IgD-negative memory B cell (primary cell): ENCODE measurements around the gene GMEB2. TPM values are rescaled to one million over a fixed set of nuclear protein-coding genes. Genes with fewer than 3 reads are reported as not detected.
A peak's percentile ranks its signal among the peaks of the same experiment; 100 is the strongest.

Experiments used
- H3K27ac Mint-ChIP-seq, 3 donors: one replicate each; pipeline ENCODE4 v1.8.0; 2020 to 2022; ENCODE audit warnings: mild to moderate bottlenecking in 3 of 3, mixed read lengths in 3 of 3, moderate library complexity in 1 of 3
- H3K27me3 Mint-ChIP-seq: one replicate; pipeline ENCODE4 v1.8.0; 2021; ENCODE audit warnings: mixed read lengths
- H3K36me3 Mint-ChIP-seq: one replicate; pipeline ENCODE4 v1.8.0; 2020; ENCODE audit warnings: mild to moderate bottlenecking, mixed read lengths
- H3K4me1 Mint-ChIP-seq, 3 donors: one replicate each; pipeline ENCODE4 v1.8.0; 2020 to 2022; ENCODE audit warnings: mixed read lengths in 3 of 3, mild to moderate bottlenecking in 1 of 3
- H3K4me3 Mint-ChIP-seq, 4 donors: one replicate each; pipeline ENCODE4 v1.8.0; 2020 to 2022; ENCODE audit warnings: mild to moderate bottlenecking in 4 of 4, mixed read lengths in 4 of 4, moderate library complexity in 3 of 4
- H3K9me3 Mint-ChIP-seq, 3 donors: one replicate each; pipeline ENCODE4 v1.8.0; 2020 to 2021; ENCODE audit warnings: mixed read lengths in 3 of 3, mild to moderate bottlenecking in 1 of 3
- polyA plus RNA-seq: library from polyadenylated mRNA; unstranded; fragments of 300-500 nt; fragmentation: Illumina TruSeq; gene quantifications from one replicate; pipeline ENCODE4 v1.2.3, GENCODE V29; 2021

Gene GMEB2
- polyA plus RNA-seq, 1 donor from 2014 or later: 10.6 TPM

- peaks cover 2% of the 10 kb centered on the region for H3K27me3 Mint-ChIP-seq
- peak within 1 kb of the TSS; percentile 83 to 95 (median 94) for H3K4me3 Mint-ChIP-seq
- no peaks in the 10 kb centered on the region for H3K9me3 Mint-ChIP-seq
- peaks cover 1% of the 10 kb centered on the region for H3K36me3 Mint-ChIP-seq
- H3K4me1 Mint-ChIP-seq: peaks cover 10 to 31% (median 15%) of the 10 kb centered on the region in 3 donors
- H3K27ac Mint-ChIP-seq: peak within 1 kb of the TSS; percentile 98 to 100 (median 98)
These were observed 73.0 kb downstream of the GMEB2 start, which contains the start of gene FNDC11 for GRCh38 chr20:63553933-63554290. FNDC11 (plus strand) TSS chr20:63554159; CDS start chr20:63555664, 1,505 bp downstream.

- Mint-ChIP-seq H3K36me3 (peaks cover 1% of the 10 kb centered on the region), H3K4me1 (peaks cover 10 to 31% (median 17%) of the 10 kb centered on the region in 3 donors), H3K27me3 (peaks cover 5% of the 10 kb centered on the region), H3K9me3 (no peaks in the 10 kb centered on the region), H3K27ac (peak overlapping the region; percentile 98 to 100 (median 98)), H3K4me3 (peak overlapping the region; percentile 83 to 95 (median 86))
These were observed 73.5 kb downstream of the GMEB2 start for GRCh38 chr20:63553251-63553932.

- H3K4me1 Mint-ChIP-seq: peaks cover 10 to 31% (median 17%) of the 10 kb centered on the region in 3 donors
- peak overlapping the region; percentile 98 to 100 (median 98) for H3K27ac Mint-ChIP-seq
- H3K4me3 Mint-ChIP-seq: peak overlapping the region; percentile 59 to 95 (median 86)
- peaks cover 5% of the 10 kb centered on the region for H3K27me3 Mint-ChIP-seq
- H3K9me3 Mint-ChIP-seq: no peaks in the 10 kb centered on the region
- peaks cover 1% of the 10 kb centered on the region for H3K36me3 Mint-ChIP-seq
These were observed 74.2 kb downstream of the GMEB2 start for GRCh38 chr20:63552481-63553249.

GRCh38 chr20:63551068-63551467, 75.8 kb downstream of the GMEB2 start:
- peaks cover 8% of the 10 kb centered on the region for H3K27me3 Mint-ChIP-seq
- peaks cover 11 to 29% (median 19%) of the 10 kb centered on the region in 3 donors for H3K4me1 Mint-ChIP-seq
- peak overlapping the region in 1 of 4 donors; percentile 7 for H3K4me3 Mint-ChIP-seq
- peak overlapping the region in 2 of 3 donors; percentile 50 to 100 for H3K27ac Mint-ChIP-seq
- peaks cover 1% of the 10 kb centered on the region for H3K36me3 Mint-ChIP-seq
- H3K9me3 Mint-ChIP-seq: no peaks in the 10 kb centered on the region

- Mint-ChIP-seq H3K9me3 (no peaks in the 10 kb centered on the region), H3K27me3 (peaks cover 8% of the 10 kb centered on the region), H3K27ac (peak overlapping the region in 1 of 3 donors; percentile 67), H3K36me3 (peaks cover 1% of the 10 kb centered on the region), H3K4me1 (peaks cover 19 to 38% (median 29%) of the 10 kb centered on the region in 3 donors), H3K4me3 (peak overlapping the region in 1 of 4 donors; percentile 72)
These were observed 77.1 kb downstream of the GMEB2 start for GRCh38 chr20:63549679-63550282.

GRCh38 chr20:63549019-63549418, 77.9 kb downstream of the GMEB2 start:
- H3K36me3 Mint-ChIP-seq: peaks cover 1% of the 10 kb centered on the region
- no peaks in the 10 kb centered on the region for H3K9me3 Mint-ChIP-seq
- peak overlapping the region in 2 of 3 donors; percentile 43 to 67 for H3K27ac Mint-ChIP-seq
- peaks cover 8% of the 10 kb centered on the region for H3K27me3 Mint-ChIP-seq
- peak overlapping the region in 1 of 4 donors; percentile 67 for H3K4me3 Mint-ChIP-seq
- H3K4me1 Mint-ChIP-seq: peaks cover 21 to 31% (median 27%) of the 10 kb centered on the region in 3 donors

GRCh38 chr20:63548542-63548941, 78.4 kb downstream of the GMEB2 start:
- Mint-ChIP-seq H3K9me3 (no peaks in the 10 kb centered on the region), H3K27me3 (peaks cover 11% of the 10 kb centered on the region), H3K4me3 (peak overlapping the region in 1 of 4 donors; percentile 67), H3K27ac (peak overlapping the region in 2 of 3 donors; percentile 43 to 65), H3K4me1 (peaks cover 24 to 31% (median 30%) of the 10 kb centered on the region in 3 donors), H3K36me3 (peaks cover 4% of the 10 kb centered on the region)

GRCh38 chr20:63547725-63548480, 79.0 kb downstream of the GMEB2 start, which contains the start of gene SRMS:
SRMS (minus strand) TSS chr20:63547749; CDS start chr20:63547463, 286 bp downstream.
- peaks cover 23 to 31% (median 29%) of the 10 kb centered on the region in 3 donors for H3K4me1 Mint-ChIP-seq
- peaks cover 4% of the 10 kb centered on the region for H3K36me3 Mint-ChIP-seq
- H3K4me3 Mint-ChIP-seq: peak within 1 kb of the TSS in 1 of 4 donors; percentile 67
- no peaks in the 10 kb centered on the region for H3K9me3 Mint-ChIP-seq
- H3K27me3 Mint-ChIP-seq: peaks cover 11% of the 10 kb centered on the region
- peak within 1 kb of the TSS in 2 of 3 donors; percentile 43 to 65 for H3K27ac Mint-ChIP-seq

- Mint-ChIP-seq H3K27ac (no peak overlapping the region), H3K27me3 (peaks cover 12% of the 10 kb centered on the region), H3K36me3 (peaks cover 4% of the 10 kb centered on the region), H3K4me3 (peak overlapping the region in 1 of 4 donors; percentile 36), H3K4me1 (peaks cover 20 to 30% (median 21%) of the 10 kb centered on the region in 3 donors), H3K9me3 (no peaks in the 10 kb centered on the region)
These were observed 79.8 kb downstream of the GMEB2 start for GRCh38 chr20:63546956-63547724.

GRCh38 chr20:63546256-63546955, 80.5 kb downstream of the GMEB2 start:
- H3K4me3 Mint-ChIP-seq: peak overlapping the region in 1 of 4 donors; percentile 79
- no peaks in the 10 kb centered on the region for H3K9me3 Mint-ChIP-seq

GRCh38 chr20:63545814-63546213, 81.1 kb downstream of the GMEB2 start:
- Mint-ChIP-seq H3K27ac (peak overlapping the region in 2 of 3 donors; percentile 90 to 92), H3K4me1 (peaks cover 14 to 28% (median 21%) of the 10 kb centered on the region in 3 donors), H3K9me3 (no peaks in the 10 kb centered on the region), H3K36me3 (peaks cover 4% of the 10 kb centered on the region), H3K27me3 (peaks cover 12% of the 10 kb centered on the region), H3K4me3 (peak overlapping the region in 2 of 4 donors; percentile 69 to 79)

More at GRCh38 chr20:63546256-63546955, 80.5 kb downstream of the GMEB2 start:
- Mint-ChIP-seq H3K27me3 (peaks cover 12% of the 10 kb centered on the region), H3K27ac (peak overlapping the region in 2 of 3 donors; percentile 23 to 92), H3K4me1 (peaks cover 19 to 31% (median 21%) of the 10 kb centered on the region in 3 donors), H3K36me3 (peaks cover 4% of the 10 kb centered on the region)

GRCh38 chr20:63544958-63545516, 81.9 kb downstream of the GMEB2 start:
- Mint-ChIP-seq H3K4me1 (peaks cover 14 to 28% (median 21%) of the 10 kb centered on the region in 3 donors), H3K4me3 (peak overlapping the region in 3 of 4 donors; percentile 69 to 83 (median 79)), H3K9me3 (no peaks in the 10 kb centered on the region)

More at GRCh38 chr20:63544958-63545516, 81.9 kb downstream of the GMEB2 start:
- Mint-ChIP-seq H3K27me3 (peaks cover 12% of the 10 kb centered on the region), H3K36me3 (peaks cover 3% of the 10 kb centered on the region), H3K27ac (peak overlapping the region in 2 of 3 donors; percentile 90 to 92)
